Neural progenitor cell (in vitro differentiated cells): Measurements from ENCODE around the gene HS2ST1. TPM values are rescaled to one million over a fixed set of nuclear protein-coding genes. Genes with fewer than 3 reads are reported as not detected.
"Not testable (repeated sequence)": the region's sequence is repeated elsewhere in the genome, so short reads cannot be mapped to it uniquely, and the experiment has no call there.

Experiments
- DNase-seq: peaks from one replicate; pipeline ENCODE4 v3.0.0-alpha.2; 2016; ENCODE audit warnings: low spot score
- H2AFZ ChIP-seq: fragments of 200-600 bp; sonication (generic); replicated peaks from 2 replicates; pipeline ENCODE4 v1.6.1; 2016; ENCODE audit warnings: antibody characterized with exemption
- H3F3A ChIP-seq: fragments of 200-600 bp; sonication (generic); 2 replicates; pipeline ENCODE4 v1.6.1; 2016; ENCODE audit warnings: antibody characterized with exemption, low read depth
- H3K27ac ChIP-seq: fragments of 200-600 bp; sonication (generic); 2 replicates; pipeline ENCODE4 v1.5.1; 2016; ENCODE audit warnings: mild to moderate bottlenecking
- H3K27me3 ChIP-seq: fragments of 200-600 bp; sonication (generic); 2 replicates; pipeline ENCODE4 v1.6.1; 2016; ENCODE audit warnings: mild to moderate bottlenecking, moderate library complexity
- H3K36me3 ChIP-seq: fragments of 200-600 bp; sonication (generic); 2 replicates; pipeline ENCODE4 v1.5.1; 2016
- H3K4me1 ChIP-seq: fragments of 200-600 bp; sonication (generic); 2 replicates; pipeline ENCODE4 v1.6.1; 2016; ENCODE audit warnings: mixed run types
- H3K4me2 ChIP-seq: fragments of 200-600 bp; sonication (generic); 2 replicates; pipeline ENCODE4 v1.6.1; 2016
- H3K4me3 ChIP-seq: fragments of 200-600 bp; sonication (generic); 2 replicates; pipeline ENCODE4 v1.5.1; 2016
- H3K79me2 ChIP-seq: fragments of 200-600 bp; sonication (generic); 2 replicates; pipeline ENCODE4 v1.6.1; 2016; ENCODE audit warnings: low read depth
- H3K9ac ChIP-seq: fragments of 200-600 bp; sonication (generic); 2 replicates; pipeline ENCODE4 v1.6.1; 2016
- H3K9me3 ChIP-seq: fragments of 200-600 bp; sonication (generic); 2 replicates; pipeline ENCODE4 v1.5.1; 2016; ENCODE audit warnings: low read depth
- H4K20me1 ChIP-seq: fragments of 200-600 bp; sonication (generic); 2 replicates; pipeline ENCODE4 v1.6.1; 2016; ENCODE audit warnings: low read depth
- H3K27ac Mint-ChIP-seq: 3 replicates; pipeline ENCODE4 v1.8.0; 2021; ENCODE audit warnings: mixed read lengths
- H3K27me3 Mint-ChIP-seq: 2 replicates; pipeline ENCODE4 v1.8.0; 2022; ENCODE audit warnings: low read depth, mild to moderate bottlenecking, inconsistent platforms, moderate library complexity, mixed read lengths; ENCODE audit not compliant: insufficient read depth
- H3K36me3 Mint-ChIP-seq: 3 replicates; pipeline ENCODE4 v1.8.0; 2021; ENCODE audit warnings: mixed read lengths
- H3K4me1 Mint-ChIP-seq: 3 replicates; pipeline ENCODE4 v1.8.0; 2021; ENCODE audit warnings: mixed read lengths
- H3K4me3 Mint-ChIP-seq: 3 replicates; pipeline ENCODE4 v1.8.0; 2021; ENCODE audit warnings: mild to moderate bottlenecking, moderate library complexity, mixed read lengths
- H3K9me3 Mint-ChIP-seq: 3 replicates; pipeline ENCODE4 v1.8.0; 2020; ENCODE audit warnings: mixed read lengths
- CTCF ChIP-seq: fragments of 200-600 bp; sonication (generic); IDR thresholded peaks from 2 replicates; pipeline ENCODE4 v1.5.1; 2017; ENCODE audit warnings: antibody characterized with exemption, mild to moderate bottlenecking
- EZH2 ChIP-seq: fragments of 200-600 bp; sonication (generic); IDR thresholded peaks from 2 replicates; pipeline ENCODE4 v1.6.1; 2017; ENCODE audit warnings: antibody characterized with exemption, mild to moderate bottlenecking, moderate library complexity
- EZH2phosphoT487 ChIP-seq: fragments of 200-600 bp; sonication (generic); IDR thresholded peaks from 2 replicates; pipeline ENCODE4 v1.6.1; 2017; ENCODE audit warnings: antibody characterized with exemption
- total RNA-seq: library from RNA; depleted of rRNA; stranded (reverse); fragments of >200 nt; gene quantifications from 2 replicates; pipeline ENCODE4 v1.2.3, GENCODE V29; 2015; ENCODE audit warnings: low replicate concordance

Gene HS2ST1
- total RNA-seq, 1 donor from 2014 or later, result 33.2 TPM

DNA sequence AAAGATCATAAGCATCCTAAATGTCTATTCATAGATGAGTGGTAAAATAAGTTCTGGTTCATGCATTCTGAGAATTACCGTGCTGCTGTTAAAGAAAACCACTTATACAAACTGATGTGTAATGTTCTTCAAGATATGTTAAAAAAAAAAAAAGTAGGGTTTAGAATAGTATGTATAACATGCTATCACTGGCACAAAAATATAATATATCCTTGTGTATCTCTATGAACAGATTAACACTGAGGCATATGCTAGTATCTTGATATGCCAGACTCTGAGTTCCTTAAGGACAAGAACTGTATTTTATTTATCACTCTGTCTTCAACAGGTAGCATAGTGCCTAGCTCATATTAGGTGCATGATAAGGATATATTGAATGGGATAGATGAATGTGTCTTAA, 108.9 kb downstream of the HS2ST1 start:
- H3K4me1 Mint-ChIP-seq, result no peaks in the 10 kb centered on the region
- H3K27me3 Mint-ChIP-seq, result no peaks in the 10 kb centered on the region
- H3K79me2 ChIP-seq, result peaks cover 90% of the 10 kb centered on the region

GRCh38 chr1:87024936-87025540, 110.6 kb downstream of the HS2ST1 start:
- Histone ChIP-seq H3K9ac (no peak overlapping the region), H3K36me3 (no peaks in the 10 kb centered on the region), H3K27me3 (no peaks in the 10 kb centered on the region), H3K27ac (no peak overlapping the region), H3F3A (no peaks in the 10 kb centered on the region), H3K4me3 (no peak overlapping the region), H3K9me3 (no peaks in the 10 kb centered on the region), H3K4me2 (no peak overlapping the region), H4K20me1 (peaks cover 33% of the 10 kb centered on the region), H3K4me1 (no peaks in the 10 kb centered on the region), H3K79me2 (peaks cover 90% of the 10 kb centered on the region), H2AFZ (no peak overlapping the region)
- Mint-ChIP-seq H3K9me3 (peaks cover 5% of the 10 kb centered on the region), H3K4me1 (no peaks in the 10 kb centered on the region), H3K4me3 (no peak overlapping the region), H3K27ac (no peak overlapping the region), H3K36me3 (peaks cover 7% of the 10 kb centered on the region), H3K27me3 (no peaks in the 10 kb centered on the region)
- TF ChIP-seq CTCF (peak; percentile 58), EZH2phosphoT487 (no peak)
- DNase-seq, result peak; percentile 29

More for the DNA sequence above, 108.9 kb downstream of the HS2ST1 start:
- peaks cover 5% of the 10 kb centered on the region for H3K9me3 Mint-ChIP-seq
- H3K36me3 Mint-ChIP-seq, result peaks cover 7% of the 10 kb centered on the region
- Histone ChIP-seq H3K27ac (no peak overlapping the region), H3K9me3 (no peaks in the 10 kb centered on the region), H3K4me2 (no peak overlapping the region), H4K20me1 (peaks cover 39% of the 10 kb centered on the region), H3K9ac (no peak overlapping the region), H2AFZ (no peak overlapping the region), H3K27me3 (no peaks in the 10 kb centered on the region), H3F3A (no peaks in the 10 kb centered on the region), H3K4me3 (no peak overlapping the region), H3K4me1 (no peaks in the 10 kb centered on the region), H3K36me3 (no peaks in the 10 kb centered on the region)
- no peak overlapping the region for H3K4me3 Mint-ChIP-seq
- H3K27ac Mint-ChIP-seq, result no peak overlapping the region
- no peak for DNase-seq
- TF ChIP-seq EZH2, result no peak
- TF ChIP-seq EZH2phosphoT487, result no peak
- no peak for TF ChIP-seq CTCF

GRCh38 chr1:87027561-87027960, 113.1 kb downstream of the HS2ST1 start:
- H3K4me3 ChIP-seq, H3K4me1 Mint-ChIP-seq, H3K9me3 ChIP-seq, H3K36me3 Mint-ChIP-seq, H2AFZ ChIP-seq, H3K27me3 ChIP-seq, H3K27ac Mint-ChIP-seq, H3K4me1 ChIP-seq, DNase-seq, H3K27me3 Mint-ChIP-seq, H3K9me3 Mint-ChIP-seq, H3K9ac ChIP-seq, H3K4me3 Mint-ChIP-seq, H3K4me2 ChIP-seq, H3K27ac ChIP-seq, H3F3A ChIP-seq, H3K36me3 ChIP-seq: not testable (repeated sequence)
- Histone ChIP-seq H3K79me2 (peaks cover 79% of the 10 kb centered on the region), H4K20me1 (peaks cover 33% of the 10 kb centered on the region)

- Histone ChIP-seq H3K9ac (no peak overlapping the region), H3F3A (no peaks in the 10 kb centered on the region), H3K79me2 (peaks cover 80% of the 10 kb centered on the region), H2AFZ (no peak overlapping the region), H3K4me1 (no peaks in the 10 kb centered on the region), H3K27me3 (no peaks in the 10 kb centered on the region), H3K27ac (no peak overlapping the region), H3K4me2 (no peak overlapping the region), H4K20me1 (peaks cover 25% of the 10 kb centered on the region), H3K9me3 (no peaks in the 10 kb centered on the region), H3K36me3 (no peaks in the 10 kb centered on the region), H3K4me3 (no peak overlapping the region)
- TF ChIP-seq EZH2 (no peak), CTCF (no peak), EZH2phosphoT487 (no peak)
- DNase-seq, result no peak
- Mint-ChIP-seq H3K9me3 (peaks cover 5% of the 10 kb centered on the region), H3K36me3 (peaks cover 7% of the 10 kb centered on the region), H3K4me3 (no peak overlapping the region), H3K27me3 (no peaks in the 10 kb centered on the region), H3K4me1 (no peaks in the 10 kb centered on the region), H3K27ac (no peak overlapping the region)
Measured at GRCh38 chr1:87028576-87028975, 114.1 kb downstream of the HS2ST1 start.
